ENCODE data around the gene NEURL3.

DNA sequence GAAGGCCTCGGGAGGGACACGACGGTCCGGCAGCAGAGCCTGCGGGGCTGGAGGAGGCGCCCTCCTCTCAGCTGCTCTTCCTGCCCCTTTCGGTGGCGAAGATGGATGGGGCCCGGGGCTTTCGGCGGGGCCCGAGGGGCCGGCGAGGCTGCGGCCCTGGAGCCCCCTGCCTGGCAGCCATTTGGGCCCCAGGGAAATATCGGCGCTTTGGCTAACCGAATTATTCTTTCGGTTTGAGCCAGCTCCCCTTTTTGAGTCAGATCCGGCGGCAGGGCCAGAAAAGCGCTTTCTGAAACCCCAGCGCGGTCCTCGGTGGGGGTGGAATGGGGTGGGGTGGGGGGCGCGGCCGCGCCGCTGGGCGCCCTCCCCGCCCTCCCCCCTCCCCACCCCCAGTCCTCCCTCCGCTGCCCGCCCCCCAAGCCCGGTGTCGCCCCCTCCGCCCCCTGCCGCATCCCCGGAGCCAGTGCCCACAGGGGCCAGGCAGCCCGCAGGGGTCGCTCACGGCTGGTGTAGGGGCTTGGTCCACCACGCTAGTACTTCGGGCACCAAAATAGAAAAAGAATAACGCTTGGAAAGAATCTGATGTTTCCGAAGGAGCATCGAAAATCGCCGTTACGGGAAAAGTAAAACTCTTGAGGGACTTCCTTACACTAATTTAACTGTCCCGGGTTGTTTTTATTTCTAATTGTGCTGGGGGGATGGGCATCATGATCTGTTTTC lies 22.3 kb upstream of the NEURL3 start:
- TF ChIP-seq ESRRG (CRISPR knock-in tag; IDR thresholded peaks at IDR 0.05) = no peak
- no peak for TF ChIP-seq OSR1 (CRISPR knock-in tag; IDR thresholded peaks at IDR 0.05)
- TF ChIP-seq, protein P1, sequence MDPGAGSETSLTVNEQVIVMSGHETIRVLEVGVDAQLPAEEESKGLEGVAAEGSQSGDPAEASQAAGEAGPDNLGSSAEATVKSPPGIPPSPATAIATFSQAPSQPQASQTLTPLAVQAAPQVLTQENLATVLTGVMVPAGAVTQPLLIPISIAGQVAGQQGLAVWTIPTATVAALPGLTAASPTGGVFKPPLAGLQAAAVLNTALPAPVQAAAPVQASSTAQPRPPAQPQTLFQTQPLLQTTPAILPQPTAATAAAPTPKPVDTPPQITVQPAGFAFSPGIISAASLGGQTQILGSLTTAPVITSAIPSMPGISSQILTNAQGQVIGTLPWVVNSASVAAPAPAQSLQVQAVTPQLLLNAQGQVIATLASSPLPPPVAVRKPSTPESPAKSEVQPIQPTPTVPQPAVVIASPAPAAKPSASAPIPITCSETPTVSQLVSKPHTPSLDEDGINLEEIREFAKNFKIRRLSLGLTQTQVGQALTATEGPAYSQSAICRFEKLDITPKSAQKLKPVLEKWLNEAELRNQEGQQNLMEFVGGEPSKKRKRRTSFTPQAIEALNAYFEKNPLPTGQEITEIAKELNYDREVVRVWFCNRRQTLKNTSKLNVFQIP (CRISPR knock-in tag; IDR thresholded peaks at IDR 0.05; ENCODE audit: borderline replicate concordance, low read depth) = no peak
- TF ChIP-seq, protein P2, sequence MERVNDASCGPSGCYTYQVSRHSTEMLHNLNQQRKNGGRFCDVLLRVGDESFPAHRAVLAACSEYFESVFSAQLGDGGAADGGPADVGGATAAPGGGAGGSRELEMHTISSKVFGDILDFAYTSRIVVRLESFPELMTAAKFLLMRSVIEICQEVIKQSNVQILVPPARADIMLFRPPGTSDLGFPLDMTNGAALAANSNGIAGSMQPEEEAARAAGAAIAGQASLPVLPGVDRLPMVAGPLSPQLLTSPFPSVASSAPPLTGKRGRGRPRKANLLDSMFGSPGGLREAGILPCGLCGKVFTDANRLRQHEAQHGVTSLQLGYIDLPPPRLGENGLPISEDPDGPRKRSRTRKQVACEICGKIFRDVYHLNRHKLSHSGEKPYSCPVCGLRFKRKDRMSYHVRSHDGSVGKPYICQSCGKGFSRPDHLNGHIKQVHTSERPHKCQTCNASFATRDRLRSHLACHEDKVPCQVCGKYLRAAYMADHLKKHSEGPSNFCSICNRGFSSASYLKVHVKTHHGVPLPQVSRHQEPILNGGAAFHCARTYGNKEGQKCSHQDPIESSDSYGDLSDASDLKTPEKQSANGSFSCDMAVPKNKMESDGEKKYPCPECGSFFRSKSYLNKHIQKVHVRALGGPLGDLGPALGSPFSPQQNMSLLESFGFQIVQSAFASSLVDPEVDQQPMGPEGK (CRISPR knock-in tag; IDR thresholded peaks at IDR 0.05; ENCODE audit: borderline replicate concordance) = no peak
- TF ChIP-seq RARB (CRISPR knock-in tag; IDR thresholded peaks at IDR 0.05) = no peak
- TF ChIP-seq TOX (CRISPR knock-in tag; IDR thresholded peaks at IDR 0.05; ENCODE audit: borderline replicate concordance) = no peak
- no peak for TF ChIP-seq ZFP30 (CRISPR knock-in tag; IDR thresholded peaks at IDR 0.05)
- TF ChIP-seq PPARA (CRISPR knock-in tag; IDR thresholded peaks at IDR 0.05; ENCODE audit: borderline replicate concordance) = no peak
- no peak for TF ChIP-seq BACH2 (CRISPR knock-in tag; IDR thresholded peaks at IDR 0.05; ENCODE audit: borderline replicate concordance)
- TF ChIP-seq, protein P3, sequence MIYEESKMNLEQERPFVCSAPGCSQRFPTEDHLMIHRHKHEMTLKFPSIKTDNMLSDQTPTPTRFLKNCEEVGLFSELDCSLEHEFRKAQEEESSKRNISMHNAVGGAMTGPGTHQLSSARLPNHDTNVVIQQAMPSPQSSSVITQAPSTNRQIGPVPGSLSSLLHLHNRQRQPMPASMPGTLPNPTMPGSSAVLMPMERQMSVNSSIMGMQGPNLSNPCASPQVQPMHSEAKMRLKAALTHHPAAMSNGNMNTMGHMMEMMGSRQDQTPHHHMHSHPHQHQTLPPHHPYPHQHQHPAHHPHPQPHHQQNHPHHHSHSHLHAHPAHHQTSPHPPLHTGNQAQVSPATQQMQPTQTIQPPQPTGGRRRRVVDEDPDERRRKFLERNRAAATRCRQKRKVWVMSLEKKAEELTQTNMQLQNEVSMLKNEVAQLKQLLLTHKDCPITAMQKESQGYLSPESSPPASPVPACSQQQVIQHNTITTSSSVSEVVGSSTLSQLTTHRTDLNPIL (CRISPR knock-in tag; IDR thresholded peaks at IDR 0.05; ENCODE audit: low read depth) = no peak

Data from SK-N-SH treated with all-trans-retinoic acid at 6 μM for 48 hours (cell line).